ENCODE data around the gene PRKCA. TPM values are rescaled to one million over a fixed set of nuclear protein-coding genes. Genes with fewer than 3 reads are reported as not detected.
"Not testable (repeated sequence)": the region's sequence is repeated elsewhere in the genome, so short reads cannot be mapped to it uniquely, and the experiment has no call there.

Gene PRKCA
- total RNA-seq, 1 experiment from 2014 or later = 22.6 TPM

GRCh38 chr17:66359351-66359750 is 56.9 kb downstream of the PRKCA start:
- Histone ChIP-seq H3K36me3 (ENCODE audit: low read depth, low read length) (no peaks in the 10 kb centered on the region), H3K4me2 (ENCODE audit: low read length) (peak overlapping the region; percentile 36; the same call in 1 of the 2 replicates), H3K9me3 (ENCODE audit: low read length) (no peaks in the 10 kb centered on the region), H3K79me2 (ENCODE audit: low read length) (peaks cover 81% of the 10 kb centered on the region), H2AFZ (ENCODE audit: low read length) (no peak overlapping the region), H3K9ac (ENCODE audit: low read length) (peak overlapping the region; percentile 13; the same call in 1 of the 2 replicates), H3K9me2 (replicated peaks; ENCODE audit: low read length) (no peaks in the 10 kb centered on the region), H3K27ac (ENCODE audit: low read length) (peak overlapping the region; percentile 55), H3K27me3 (ENCODE audit: low read length) (no peaks in the 10 kb centered on the region), H3K4me3 (ENCODE audit: low read length) (no peak overlapping the region), H3K4me1 (ENCODE audit: insufficient read depth, low read length) (peaks cover 51% of the 10 kb centered on the region), H3F3A (ENCODE audit: low read length, unreplicated experiment) (peaks cover 4% of the 10 kb centered on the region), H4K20me1 (ENCODE audit: low read length) (no peaks in the 10 kb centered on the region)
- no TSS peak for BruUV-seq (replicated peaks)
- ChIA-PET CTCF (no interaction called here), POLR2A (ENCODE audit: unreplicated experiment) (no interaction called here)
- DNase-seq (peak; percentile 64), ATAC-seq (peak; percentile 78)
- intact Hi-C loops (cut with micrococcal nuclease) = no loop called here
- TF ChIP-seq EZH2phosphoT487 (IDR thresholded peaks at IDR 0.05; ENCODE audit: borderline replicate concordance, low read length) (no peak), EZH2 (IDR thresholded peaks at IDR 0.05; ENCODE audit: low read length, unreplicated experiment) (no peak)
- TF ChIP-seq, protein P1, sequence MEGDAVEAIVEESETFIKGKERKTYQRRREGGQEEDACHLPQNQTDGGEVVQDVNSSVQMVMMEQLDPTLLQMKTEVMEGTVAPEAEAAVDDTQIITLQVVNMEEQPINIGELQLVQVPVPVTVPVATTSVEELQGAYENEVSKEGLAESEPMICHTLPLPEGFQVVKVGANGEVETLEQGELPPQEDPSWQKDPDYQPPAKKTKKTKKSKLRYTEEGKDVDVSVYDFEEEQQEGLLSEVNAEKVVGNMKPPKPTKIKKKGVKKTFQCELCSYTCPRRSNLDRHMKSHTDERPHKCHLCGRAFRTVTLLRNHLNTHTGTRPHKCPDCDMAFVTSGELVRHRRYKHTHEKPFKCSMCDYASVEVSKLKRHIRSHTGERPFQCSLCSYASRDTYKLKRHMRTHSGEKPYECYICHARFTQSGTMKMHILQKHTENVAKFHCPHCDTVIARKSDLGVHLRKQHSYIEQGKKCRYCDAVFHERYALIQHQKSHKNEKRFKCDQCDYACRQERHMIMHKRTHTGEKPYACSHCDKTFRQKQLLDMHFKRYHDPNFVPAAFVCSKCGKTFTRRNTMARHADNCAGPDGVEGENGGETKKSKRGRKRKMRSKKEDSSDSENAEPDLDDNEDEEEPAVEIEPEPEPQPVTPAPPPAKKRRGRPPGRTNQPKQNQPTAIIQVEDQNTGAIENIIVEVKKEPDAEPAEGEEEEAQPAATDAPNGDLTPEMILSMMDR (conservative IDR thresholded peaks at IDR 0.05; ENCODE audit: low read depth, low read length) = no peak

- POLR2A ChIA-PET (ENCODE audit: unreplicated experiment); H3K9ac ChIP-seq (ENCODE audit: low read length); H3K36me3 ChIP-seq (ENCODE audit: low read depth, low read length); H3F3A ChIP-seq (ENCODE audit: low read length, unreplicated experiment); H3K27me3 ChIP-seq (ENCODE audit: low read length); H3K9me3 ChIP-seq (ENCODE audit: low read length); ATAC-seq; BruUV-seq (replicated peaks); H2AFZ ChIP-seq (ENCODE audit: low read length); H4K20me1 ChIP-seq (ENCODE audit: low read length); intact Hi-C loops (cut with micrococcal nuclease); H3K27ac ChIP-seq (ENCODE audit: low read length); H3K4me3 ChIP-seq (ENCODE audit: low read length); H3K4me2 ChIP-seq (ENCODE audit: low read length); H3K9me2 ChIP-seq (replicated peaks; ENCODE audit: low read length): not testable (repeated sequence)
- H3K79me2 ChIP-seq (ENCODE audit: low read length) = peaks cover 67% of the 10 kb centered on the region
- peaks cover 37% of the 10 kb centered on the region for H3K4me1 ChIP-seq (ENCODE audit: insufficient read depth, low read length)
- DNase-seq = peak; percentile 26
- CTCF ChIA-PET = interaction anchor here (0.6 kb wide), 1 partner anchor 122 kb away, joined by 3 read pairs; no protein-coding TSS in a partner anchor
Observed at GRCh38 chr17:66360961-66361565, 58.6 kb downstream of the PRKCA start.

GRCh38 chr17:66364508-66364907 is 62.1 kb downstream of the PRKCA start:
- ChIA-PET POLR2A (ENCODE audit: unreplicated experiment) (no interaction called here), CTCF (no interaction called here)
- Histone ChIP-seq H4K20me1 (ENCODE audit: low read length) (no peaks in the 10 kb centered on the region), H3K9me3 (ENCODE audit: low read length) (no peaks in the 10 kb centered on the region), H3K79me2 (ENCODE audit: low read length) (peaks cover 46% of the 10 kb centered on the region), H3K4me1 (ENCODE audit: insufficient read depth, low read length) (peaks cover 16% of the 10 kb centered on the region), H3K9ac (ENCODE audit: low read length) (no peak overlapping the region), H3K27ac (ENCODE audit: low read length) (no peak overlapping the region), H3K27me3 (ENCODE audit: low read length) (no peaks in the 10 kb centered on the region), H3K4me3 (ENCODE audit: low read length) (no peak overlapping the region), H2AFZ (ENCODE audit: low read length) (no peak overlapping the region), H3F3A (ENCODE audit: low read length, unreplicated experiment) (no peaks in the 10 kb centered on the region), H3K9me2 (replicated peaks; ENCODE audit: low read length) (no peaks in the 10 kb centered on the region), H3K4me2 (ENCODE audit: low read length) (no peak overlapping the region), H3K36me3 (ENCODE audit: low read depth, low read length) (no peaks in the 10 kb centered on the region)
- no TSS peak for BruUV-seq (replicated peaks)
- DNase-seq = no peak
- TF ChIP-seq EZH2phosphoT487 (IDR thresholded peaks at IDR 0.05; ENCODE audit: borderline replicate concordance, low read length) (no peak), EZH2 (IDR thresholded peaks at IDR 0.05; ENCODE audit: low read length, unreplicated experiment) (no peak)
- TF ChIP-seq, protein P1 (conservative IDR thresholded peaks at IDR 0.05; ENCODE audit: low read depth, low read length) = no peak
- intact Hi-C loops (cut with micrococcal nuclease) = no loop called here
- no peak for ATAC-seq
